ENCODE measurements around the gene POFUT1.

Gene POFUT1

GRCh38 chr20:32235331-32236047 lies 27.8 kb downstream of the POFUT1 start:
- TF ChIP-seq, protein P1, sequence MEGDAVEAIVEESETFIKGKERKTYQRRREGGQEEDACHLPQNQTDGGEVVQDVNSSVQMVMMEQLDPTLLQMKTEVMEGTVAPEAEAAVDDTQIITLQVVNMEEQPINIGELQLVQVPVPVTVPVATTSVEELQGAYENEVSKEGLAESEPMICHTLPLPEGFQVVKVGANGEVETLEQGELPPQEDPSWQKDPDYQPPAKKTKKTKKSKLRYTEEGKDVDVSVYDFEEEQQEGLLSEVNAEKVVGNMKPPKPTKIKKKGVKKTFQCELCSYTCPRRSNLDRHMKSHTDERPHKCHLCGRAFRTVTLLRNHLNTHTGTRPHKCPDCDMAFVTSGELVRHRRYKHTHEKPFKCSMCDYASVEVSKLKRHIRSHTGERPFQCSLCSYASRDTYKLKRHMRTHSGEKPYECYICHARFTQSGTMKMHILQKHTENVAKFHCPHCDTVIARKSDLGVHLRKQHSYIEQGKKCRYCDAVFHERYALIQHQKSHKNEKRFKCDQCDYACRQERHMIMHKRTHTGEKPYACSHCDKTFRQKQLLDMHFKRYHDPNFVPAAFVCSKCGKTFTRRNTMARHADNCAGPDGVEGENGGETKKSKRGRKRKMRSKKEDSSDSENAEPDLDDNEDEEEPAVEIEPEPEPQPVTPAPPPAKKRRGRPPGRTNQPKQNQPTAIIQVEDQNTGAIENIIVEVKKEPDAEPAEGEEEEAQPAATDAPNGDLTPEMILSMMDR (IDR thresholded peaks at IDR 0.05; ENCODE audit: control insufficient read depth, extremely low read depth, insufficient read depth) = no peak
- H3K4me3 ChIP-seq (ENCODE audit: low read depth, low read length) = no peak overlapping the region
- no peak for DNase-seq (ENCODE audit: low read depth)

GRCh38 chr20:32236048-32236533 lies 28.4 kb downstream of the POFUT1 start:
- no peak for DNase-seq (ENCODE audit: low read depth)
- TF ChIP-seq, protein P1 (IDR thresholded peaks at IDR 0.05; ENCODE audit: control insufficient read depth, extremely low read depth, insufficient read depth) = no peak
- H3K4me3 ChIP-seq (ENCODE audit: low read depth, low read length) = no peak overlapping the region

- DNase-seq (ENCODE audit: low read depth) = no peak
- TF ChIP-seq, protein P1 (IDR thresholded peaks at IDR 0.05; ENCODE audit: control insufficient read depth, extremely low read depth, insufficient read depth) = no peak
- H3K4me3 ChIP-seq (ENCODE audit: low read depth, low read length) = no peak overlapping the region
Measured at GRCh38 chr20:32236819-32237218, 29.1 kb downstream of the POFUT1 start.

DNA sequence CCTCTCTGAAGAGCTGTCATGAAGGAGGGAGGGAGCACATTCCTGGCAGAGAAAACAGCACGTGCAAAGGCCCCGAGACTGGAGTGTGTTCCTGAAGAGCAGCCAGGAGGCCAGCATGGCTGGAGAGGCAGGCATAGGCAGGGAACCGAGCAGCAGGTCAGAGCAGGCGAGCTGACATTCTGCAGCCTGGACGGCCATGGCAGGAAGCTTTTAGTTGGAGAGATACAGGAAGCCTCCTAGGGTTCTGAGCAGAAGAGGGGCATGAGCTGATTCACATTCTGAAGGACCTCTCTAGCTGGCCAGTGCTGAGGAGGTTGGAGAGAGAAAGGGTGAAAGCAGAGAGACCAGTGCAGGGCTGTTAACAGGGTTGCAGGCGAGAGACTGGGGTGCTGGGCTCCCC lies 29.7 kb downstream of the POFUT1 start:
- DNase-seq (ENCODE audit: low read depth) = no peak
- TF ChIP-seq, protein P1 (IDR thresholded peaks at IDR 0.05; ENCODE audit: control insufficient read depth, extremely low read depth, insufficient read depth) = no peak

DNA sequence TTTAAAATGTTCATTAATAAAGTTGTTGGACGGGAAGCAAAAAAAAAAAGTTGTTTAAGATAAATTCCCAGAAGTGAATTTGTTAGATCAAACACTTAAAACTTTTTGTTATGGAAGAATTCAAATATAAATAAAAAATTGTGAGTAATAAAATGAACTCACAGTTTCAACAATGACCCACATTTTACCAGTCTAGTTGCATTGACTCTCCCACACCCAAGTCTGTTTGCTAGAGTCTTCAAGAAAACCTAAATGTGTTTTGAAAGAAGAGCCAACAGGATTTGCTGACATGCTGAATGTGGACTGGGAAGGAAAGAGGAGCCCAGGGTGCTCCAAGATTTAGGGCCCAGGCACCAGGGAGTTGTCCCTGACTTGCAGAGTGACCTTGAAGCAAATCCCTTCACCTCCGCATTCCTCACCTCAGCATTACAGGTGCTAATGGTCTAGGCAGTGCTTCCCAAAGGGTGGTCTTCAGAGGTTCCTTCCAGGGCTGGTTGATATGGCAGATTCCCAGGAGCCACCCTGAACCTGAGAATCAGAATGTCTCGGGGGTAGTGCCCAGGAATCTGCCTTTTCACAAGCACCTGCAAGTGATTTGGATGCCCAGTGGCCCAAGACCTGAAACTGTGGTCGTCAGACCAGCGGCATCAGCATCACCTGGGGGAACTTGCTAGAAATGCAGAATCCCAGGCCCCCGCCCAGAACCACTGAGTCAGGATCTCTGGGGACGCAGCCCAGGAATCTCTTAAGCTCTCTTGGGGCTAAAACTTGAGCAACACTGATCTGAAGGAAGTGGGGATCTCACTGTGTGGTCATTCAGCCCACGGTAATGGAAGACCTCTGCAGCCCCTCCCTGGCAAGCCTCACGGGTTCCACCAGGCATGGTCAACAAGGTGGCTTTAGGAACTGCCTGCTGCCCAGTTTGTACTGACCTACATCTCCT lies 31.1 kb downstream of the POFUT1 start:
- TF ChIP-seq, protein P1 (IDR thresholded peaks at IDR 0.05; ENCODE audit: control insufficient read depth, extremely low read depth, insufficient read depth) = no peak

More for the DNA sequence above, 29.7 kb downstream of the POFUT1 start:
- no peak overlapping the region for H3K4me3 ChIP-seq (ENCODE audit: low read depth, low read length)

GRCh38 chr20:32240205-32240604 lies 32.5 kb downstream of the POFUT1 start:
- TF ChIP-seq, protein P1 (IDR thresholded peaks at IDR 0.05; ENCODE audit: control insufficient read depth, extremely low read depth, insufficient read depth) = peak; percentile 38
- H3K4me3 ChIP-seq (ENCODE audit: low read depth, low read length) = no peak overlapping the region
- no peak for DNase-seq (ENCODE audit: low read depth)

More for the DNA sequence above, 31.1 kb downstream of the POFUT1 start:
- DNase-seq (ENCODE audit: low read depth) = no peak
- H3K4me3 ChIP-seq (ENCODE audit: low read depth, low read length) = no peak overlapping the region

Data from LNCaP clone FGC (cell line).